Upper lobe of left lung (tissue), 6 donors: ENCODE results near the gene HBD. TPM values are rescaled to one million over a fixed set of nuclear protein-coding genes. Genes with fewer than 3 reads are reported as not detected.

ENCODE experiments used
- ATAC-seq, 2 donors: fragments of 200-7000 bp; cut with Tn5 transposase; one replicate each; pipeline ENCODE4 v1.9.1; 2022; ENCODE audit warnings: mild to moderate bottlenecking in 2 of 2, moderate library complexity in 2 of 2; ENCODE audit not compliant: low FRiP score in 2 of 2
- DNase-seq, 2 donors: peaks; one replicate each; pipeline ENCODE4 v3.0.0-alpha.2; 2019 to 2020
- H3K27ac ChIP-seq, 4 donors: fragments of 200-600 bp; sonication (generic); one replicate each; pipeline ENCODE4 v1.5.1; 2016 to 2019
- H3K27me3 ChIP-seq, 4 donors: fragments of 200-600 bp; sonication (generic); one replicate each; pipeline ENCODE4 v1.5.1; 2017 to 2019
- H3K36me3 ChIP-seq, 4 donors: fragments of 200-600 bp; sonication (generic); one replicate each; pipeline ENCODE4 v1.5.1; 2016 to 2019
- H3K4me1 ChIP-seq, 4 donors: fragments of 200-600 bp; sonication (generic); one replicate each; pipeline ENCODE4 v1.5.1; 2018 to 2019
- H3K4me3 ChIP-seq, 4 donors: fragments of 200-600 bp; sonication (generic); one replicate each; pipeline ENCODE4 v1.5.1; 2017 to 2019; ENCODE audit warnings: mild to moderate bottlenecking in 2 of 4, moderate library complexity in 1 of 4
- H3K9me3 ChIP-seq, 4 donors: fragments of 200-600 bp; sonication (generic); one replicate each; pipeline ENCODE4 v1.5.1; 2018 to 2019
- EP300 ChIP-seq, 4 donors: sonication (generic); formaldehyde crosslinking; IDR thresholded peaks; one replicate each; pipeline ENCODE4 v1.5.1; 2017; ENCODE audit warnings: antibody characterized with exemption in 4 of 4, control low read depth in 2 of 4
- POLR2A ChIP-seq, 4 donors: fragments of 450-650 bp; IDR thresholded peaks; one replicate each; pipeline ENCODE4 v1.5.1; 2016 to 2017; ENCODE audit warnings: antibody characterized with exemption in 4 of 4, mild to moderate bottlenecking in 2 of 4
- POLR2AphosphoS5 ChIP-seq, 2 donors: sonication (generic); formaldehyde crosslinking; IDR thresholded peaks; one replicate each; pipeline ENCODE4 v1.5.1; 2017; ENCODE audit warnings: antibody characterized with exemption in 2 of 2
- WGBS, 2 donors: methylation state at CpG; one replicate each; pipeline ENCODE4 v1.1.5; 2017 to 2018; 5-methylcytosine and 5-hydroxymethylcytosine counted together
- total RNA-seq, 6 donors: library from RNA; depleted of rRNA in 4 of 6; stranded (reverse); fragments of >200 nt in 4 of 6; gene quantifications; one replicate each; pipeline versions ENCODE4 v1.1.0 to v1.2.1, GENCODE V29; 2016 to 2021
- TF ChIP-seq, protein P1 (sequence below), 6 experiments: fragments of 450-650 bp in 4 of 6; fragments of 200-600 bp in 2 of 6; sonication (generic) in 2 of 6; IDR thresholded peaks; one replicate each; pipeline ENCODE4 v1.5.1; 2016 to 2019; ENCODE audit warnings: antibody characterized with exemption in 6 of 6
- donor health status: DM: no; HTN: no; CAD: no; lungs with moderate emphysema.
- donor health status: DM: no; HTN: yes; CAD: no; lungs with severe emphysema.

Gene HBD
- total RNA-seq, 6 donors from 2014 or later = 7.2 TPM; not detected in 5

DNA sequence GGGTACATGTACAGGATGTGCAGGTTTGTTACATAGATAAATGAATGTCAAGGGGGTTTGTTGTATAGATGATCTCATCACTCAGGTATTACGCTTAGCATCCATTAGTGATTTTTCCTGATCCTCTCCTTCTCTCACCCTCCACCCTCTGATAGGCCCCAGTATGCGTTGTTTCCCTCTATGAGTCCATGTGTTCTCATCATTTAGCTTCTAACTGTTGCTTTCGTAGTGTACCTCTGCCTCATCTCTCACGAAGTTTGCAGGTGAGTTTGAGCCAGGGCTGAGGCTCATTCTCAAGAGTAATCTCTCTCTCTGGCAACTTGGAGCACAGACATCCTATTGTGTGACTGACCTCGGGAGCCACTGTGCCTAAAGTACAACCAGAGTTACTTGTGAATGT, 40.1 kb upstream of the HBD start:
- no peaks in the 10 kb centered on the region for H3K27me3 ChIP-seq
- no peaks in the 10 kb centered on the region for H3K9me3 ChIP-seq
- H3K27ac ChIP-seq = no peak overlapping the region
- ATAC-seq = no peak
- H3K36me3 ChIP-seq = no peaks in the 10 kb centered on the region
- H3K4me1 ChIP-seq = no peaks in the 10 kb centered on the region
- no peak overlapping the region for H3K4me3 ChIP-seq
- TF ChIP-seq, protein P1, sequence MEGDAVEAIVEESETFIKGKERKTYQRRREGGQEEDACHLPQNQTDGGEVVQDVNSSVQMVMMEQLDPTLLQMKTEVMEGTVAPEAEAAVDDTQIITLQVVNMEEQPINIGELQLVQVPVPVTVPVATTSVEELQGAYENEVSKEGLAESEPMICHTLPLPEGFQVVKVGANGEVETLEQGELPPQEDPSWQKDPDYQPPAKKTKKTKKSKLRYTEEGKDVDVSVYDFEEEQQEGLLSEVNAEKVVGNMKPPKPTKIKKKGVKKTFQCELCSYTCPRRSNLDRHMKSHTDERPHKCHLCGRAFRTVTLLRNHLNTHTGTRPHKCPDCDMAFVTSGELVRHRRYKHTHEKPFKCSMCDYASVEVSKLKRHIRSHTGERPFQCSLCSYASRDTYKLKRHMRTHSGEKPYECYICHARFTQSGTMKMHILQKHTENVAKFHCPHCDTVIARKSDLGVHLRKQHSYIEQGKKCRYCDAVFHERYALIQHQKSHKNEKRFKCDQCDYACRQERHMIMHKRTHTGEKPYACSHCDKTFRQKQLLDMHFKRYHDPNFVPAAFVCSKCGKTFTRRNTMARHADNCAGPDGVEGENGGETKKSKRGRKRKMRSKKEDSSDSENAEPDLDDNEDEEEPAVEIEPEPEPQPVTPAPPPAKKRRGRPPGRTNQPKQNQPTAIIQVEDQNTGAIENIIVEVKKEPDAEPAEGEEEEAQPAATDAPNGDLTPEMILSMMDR (IDR thresholded peaks at IDR 0.05) = no peak
- TF ChIP-seq POLR2AphosphoS5 (IDR thresholded peaks at IDR 0.05) (no peak), EP300 (IDR thresholded peaks at IDR 0.05) (no peak), POLR2A (IDR thresholded peaks at IDR 0.05) (no peak)
- no peak for DNase-seq
- 67 to 81% methylated on average over 5 of the region's 5 CpGs for WGBS, 2 donors

DNA sequence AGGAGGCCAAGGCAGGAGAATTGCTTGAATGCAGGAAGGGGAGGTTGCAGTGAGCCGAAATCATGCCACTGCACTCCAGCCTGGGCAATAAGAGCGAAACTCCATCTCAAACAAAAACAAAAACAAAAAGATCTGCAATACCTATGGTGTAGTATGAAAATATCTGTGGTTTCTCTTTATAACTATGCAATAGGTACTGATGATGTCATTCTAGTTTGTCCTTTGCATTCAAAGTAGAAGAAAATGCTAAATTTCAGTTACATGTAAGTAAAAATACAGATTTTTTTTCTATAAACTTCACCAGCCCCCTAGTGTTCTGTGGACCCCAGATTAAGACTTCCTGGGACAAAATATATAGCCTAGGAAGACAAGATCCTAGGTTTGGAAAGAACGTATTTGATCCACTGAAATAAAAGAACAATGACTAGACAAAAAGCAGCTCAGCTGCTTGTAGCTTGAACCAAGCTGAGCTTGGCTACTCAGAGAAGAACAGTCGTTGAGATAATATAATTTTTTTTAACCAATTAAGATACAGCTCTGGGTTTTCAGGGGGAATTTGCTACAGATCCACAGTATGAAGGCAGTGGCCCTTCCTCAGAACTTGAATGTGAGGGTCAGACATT, 38.2 kb upstream of the HBD start:
- Histone ChIP-seq H3K4me3 (no peak overlapping the region), H3K4me1 (no peaks in the 10 kb centered on the region), H3K9me3 (no peaks in the 10 kb centered on the region), H3K27me3 (no peaks in the 10 kb centered on the region), H3K27ac (no peak overlapping the region), H3K36me3 (no peaks in the 10 kb centered on the region)
- TF ChIP-seq EP300 (IDR thresholded peaks at IDR 0.05) (no peak), POLR2AphosphoS5 (IDR thresholded peaks at IDR 0.05) (no peak), POLR2A (IDR thresholded peaks at IDR 0.05) (no peak)
- TF ChIP-seq, protein P1 (IDR thresholded peaks at IDR 0.05) = no peak
- ATAC-seq = no peak
- 58 to 82% methylated on average over 4 of the region's 4 CpGs for WGBS, 2 donors
- DNase-seq = no peak

- Histone ChIP-seq H3K4me1 (no peaks in the 10 kb centered on the region), H3K27me3 (no peaks in the 10 kb centered on the region), H3K9me3 (no peaks in the 10 kb centered on the region), H3K4me3 (no peak within 1 kb of the TSS), H3K36me3 (no peaks in the 10 kb centered on the region), H3K27ac (no peak within 1 kb of the TSS)
- ATAC-seq = no peak
- WGBS, 2 donors = 68% methylated on average over 4 of the region's 4 CpGs
- TF ChIP-seq, protein P1 (IDR thresholded peaks at IDR 0.05) = no peak
- no peak for TF ChIP-seq POLR2AphosphoS5 (IDR thresholded peaks at IDR 0.05)
- TF ChIP-seq EP300 (IDR thresholded peaks at IDR 0.05) = no peak
- no peak for TF ChIP-seq POLR2A (IDR thresholded peaks at IDR 0.05)
- no peak for DNase-seq
Observed at GRCh38 chr11:5269715-5270147, 35.4 kb upstream of the HBD start, which contains the start of gene HBE1. Gene HBE1, minus strand, starts transcription at chr11:5269945. Its CDS starts 55 bp downstream, at chr11:5269890.

- TF ChIP-seq, protein P1 (IDR thresholded peaks at IDR 0.05) = no peak
- TF ChIP-seq POLR2A (IDR thresholded peaks at IDR 0.05) = no peak
- no peak for TF ChIP-seq POLR2AphosphoS5 (IDR thresholded peaks at IDR 0.05)
- TF ChIP-seq EP300 (IDR thresholded peaks at IDR 0.05) = no peak
- H3K9me3 ChIP-seq = no peaks in the 10 kb centered on the region
Observed at GRCh38 chr11:5267033-5267563, 32.8 kb upstream of the HBD start.

GRCh38 chr11:5266609-5267008, 32.3 kb upstream of the HBD start:
- Histone ChIP-seq H3K4me3 (no peak overlapping the region), H3K27ac (no peak overlapping the region), H3K36me3 (no peaks in the 10 kb centered on the region), H3K9me3 (no peaks in the 10 kb centered on the region), H3K4me1 (no peaks in the 10 kb centered on the region), H3K27me3 (no peaks in the 10 kb centered on the region)
- TF ChIP-seq, protein P1 (IDR thresholded peaks at IDR 0.05) = no peak
- no peak for TF ChIP-seq POLR2AphosphoS5 (IDR thresholded peaks at IDR 0.05)
- TF ChIP-seq EP300 (IDR thresholded peaks at IDR 0.05) = no peak
- TF ChIP-seq POLR2A (IDR thresholded peaks at IDR 0.05) = no peak
- DNase-seq (no peak), ATAC-seq (no peak)

More at GRCh38 chr11:5267033-5267563, 32.8 kb upstream of the HBD start:
- Histone ChIP-seq H3K27me3 (no peaks in the 10 kb centered on the region), H3K4me1 (no peaks in the 10 kb centered on the region), H3K4me3 (no peak overlapping the region), H3K36me3 (no peaks in the 10 kb centered on the region), H3K27ac (no peak overlapping the region)
- DNase-seq = no peak
- WGBS, 2 donors = 68 to 77% methylated on average over 2 of the region's 2 CpGs
- ATAC-seq = no peak
